ENCODE results near the gene DLX4. TPM values are rescaled to one million over a fixed set of nuclear protein-coding genes. Genes with fewer than 3 reads are reported as not detected.

Gene DLX4
- total and polyA plus RNA-seq, 10 of the 15 experiments (the other 5 are each of a cell fraction or from before 2014, with no cell fraction given): 0.05 to 0.29 (median 0.15) TPM

- SMC1A ChIA-PET (ENCODE audit: uncharacterized antibody, unreplicated experiment): interaction anchor here (1.0 to 1.1 kb wide), 2 partner anchors 9 to 19 kb away, joined by 4 read pairs; no protein-coding TSS in a partner anchor
- H3K4me1 ChIP-seq (ENCODE audit: control insufficient read depth, insufficient read depth, low read length): no peaks in the 10 kb centered on the region
- H4K20me1 ChIP-seq (ENCODE audit: control insufficient read depth, insufficient read depth): no peaks in the 10 kb centered on the region
- no peaks in the 10 kb centered on the region; the same call in 2 of the 3 replicates for H3K9me3 ChIP-seq (replicated peaks; ENCODE audit: control insufficient read depth, insufficient read depth, low read length)
- no peak for TF ChIP-seq CBX3 (IDR thresholded peaks at IDR 0.05; ENCODE audit: borderline replicate concordance, low read depth)
- no peak for TF ChIP-seq SMC3 (IDR thresholded peaks at IDR 0.05; ENCODE audit: borderline replicate concordance, low read length)
- TF ChIP-seq TCF7 (IDR thresholded peaks at IDR 0.05; ENCODE audit: borderline replicate concordance): no peak
- no peak for TF ChIP-seq BHLHE40 (IDR thresholded peaks at IDR 0.05; ENCODE audit: borderline replicate concordance in 1 of 2, low read depth in 2 of 2, low read length in 1 of 2)
- TF ChIP-seq RUNX3 (IDR thresholded peaks at IDR 0.05; ENCODE audit: low read length): no peak
- TF ChIP-seq RELA (IDR thresholded peaks at IDR 0.05; ENCODE audit: borderline replicate concordance, partially characterized antibody): no peak
- TF ChIP-seq E2F4 (IDR thresholded peaks at IDR 0.05; ENCODE audit: low read depth, low read length): no peak
- TF ChIP-seq PBX3 (IDR thresholded peaks at IDR 0.05; ENCODE audit: insufficient replicate concordance, low read depth, low read length): no peak
- no peak for TF ChIP-seq RB1 (IDR thresholded peaks at IDR 0.05; ENCODE audit: borderline replicate concordance)
- no peak for TF ChIP-seq NFYB (IDR thresholded peaks at IDR 0.05; ENCODE audit: insufficient read depth, low read depth, low read length)
- no peak for TF ChIP-seq TCF12 (IDR thresholded peaks at IDR 0.05; ENCODE audit: low read depth, low read length)
- TF ChIP-seq, protein P1, sequence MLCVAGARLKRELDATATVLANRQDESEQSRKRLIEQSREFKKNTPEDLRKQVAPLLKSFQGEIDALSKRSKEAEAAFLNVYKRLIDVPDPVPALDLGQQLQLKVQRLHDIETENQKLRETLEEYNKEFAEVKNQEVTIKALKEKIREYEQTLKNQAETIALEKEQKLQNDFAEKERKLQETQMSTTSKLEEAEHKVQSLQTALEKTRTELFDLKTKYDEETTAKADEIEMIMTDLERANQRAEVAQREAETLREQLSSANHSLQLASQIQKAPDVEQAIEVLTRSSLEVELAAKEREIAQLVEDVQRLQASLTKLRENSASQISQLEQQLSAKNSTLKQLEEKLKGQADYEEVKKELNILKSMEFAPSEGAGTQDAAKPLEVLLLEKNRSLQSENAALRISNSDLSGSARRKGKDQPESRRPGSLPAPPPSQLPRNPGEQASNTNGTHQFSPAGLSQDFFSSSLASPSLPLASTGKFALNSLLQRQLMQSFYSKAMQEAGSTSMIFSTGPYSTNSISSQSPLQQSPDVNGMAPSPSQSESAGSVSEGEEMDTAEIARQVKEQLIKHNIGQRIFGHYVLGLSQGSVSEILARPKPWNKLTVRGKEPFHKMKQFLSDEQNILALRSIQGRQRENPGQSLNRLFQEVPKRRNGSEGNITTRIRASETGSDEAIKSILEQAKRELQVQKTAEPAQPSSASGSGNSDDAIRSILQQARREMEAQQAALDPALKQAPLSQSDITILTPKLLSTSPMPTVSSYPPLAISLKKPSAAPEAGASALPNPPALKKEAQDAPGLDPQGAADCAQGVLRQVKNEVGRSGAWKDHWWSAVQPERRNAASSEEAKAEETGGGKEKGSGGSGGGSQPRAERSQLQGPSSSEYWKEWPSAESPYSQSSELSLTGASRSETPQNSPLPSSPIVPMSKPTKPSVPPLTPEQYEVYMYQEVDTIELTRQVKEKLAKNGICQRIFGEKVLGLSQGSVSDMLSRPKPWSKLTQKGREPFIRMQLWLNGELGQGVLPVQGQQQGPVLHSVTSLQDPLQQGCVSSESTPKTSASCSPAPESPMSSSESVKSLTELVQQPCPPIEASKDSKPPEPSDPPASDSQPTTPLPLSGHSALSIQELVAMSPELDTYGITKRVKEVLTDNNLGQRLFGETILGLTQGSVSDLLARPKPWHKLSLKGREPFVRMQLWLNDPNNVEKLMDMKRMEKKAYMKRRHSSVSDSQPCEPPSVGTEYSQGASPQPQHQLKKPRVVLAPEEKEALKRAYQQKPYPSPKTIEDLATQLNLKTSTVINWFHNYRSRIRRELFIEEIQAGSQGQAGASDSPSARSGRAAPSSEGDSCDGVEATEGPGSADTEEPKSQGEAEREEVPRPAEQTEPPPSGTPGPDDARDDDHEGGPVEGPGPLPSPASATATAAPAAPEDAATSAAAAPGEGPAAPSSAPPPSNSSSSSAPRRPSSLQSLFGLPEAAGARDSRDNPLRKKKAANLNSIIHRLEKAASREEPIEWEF (IDR thresholded peaks at IDR 0.05; ENCODE audit: insufficient replicate concordance, low read depth, low read length): no peak
- TF ChIP-seq BMI1 (IDR thresholded peaks at IDR 0.05; ENCODE audit: borderline replicate concordance): no peak
- TF ChIP-seq CHD1 (IDR thresholded peaks at IDR 0.05; ENCODE audit: low read depth, low read length): no peak
- TF ChIP-seq BACH1 (IDR thresholded peaks at IDR 0.05; ENCODE audit: borderline replicate concordance): no peak
- no peak for TF ChIP-seq SREBF1 (IDR thresholded peaks at IDR 0.05; ENCODE audit: low read length)
- no peak for DNase-seq (ENCODE audit: low read depth, low spot score)
- in situ Hi-C loops (cut with MboI) (no loop called here), intact Hi-C loops (cut with micrococcal nuclease; ENCODE audit: unreplicated experiment) (no loop called here)
- no peaks in the 10 kb centered on the region for H3K27me3 ChIP-seq (replicated peaks in 1 of 2; ENCODE audit: control insufficient read depth in 2 of 2, insufficient read depth in 2 of 2, low read length in 1 of 2)
- no peak for FAIRE-seq
- no peaks in the 10 kb centered on the region for H3K79me2 ChIP-seq (ENCODE audit: control insufficient read depth, insufficient read depth, low read length)
- RAD21 ChIA-PET (ENCODE audit: unreplicated experiment): no interaction called here
- POLR2A ChIA-PET: no interaction called here
- H3K27ac ChIP-seq (ENCODE audit: control insufficient read depth, insufficient read depth): no peak overlapping the region
- 52% methylated on average over 13 of the region's 13 CpGs for WGBS (ENCODE audit: insufficient coverage, insufficient replicate concordance, low lambda C conversion rate, missing lambda C conversion rate)
- CTCF ChIA-PET: interaction anchor here (1.0 to 1.8 kb wide), 6 partner anchors 10 to 73 kb away, joined by 3 to 10 read pairs (median 5); no protein-coding TSS in a partner anchor
- no peak for ATAC-seq
- H3K4me2 ChIP-seq (ENCODE audit: control insufficient read depth, insufficient read depth): no peak overlapping the region
- no peaks in the 10 kb centered on the region for H3K36me3 ChIP-seq (ENCODE audit: control insufficient read depth in 2 of 2, insufficient read depth in 2 of 2, low read length in 1 of 2)
- no peak overlapping the region for H2AFZ ChIP-seq (ENCODE audit: control insufficient read depth, low read depth, low read length)
- BruUV-seq (replicated peaks): no TSS peak
- H3K9ac ChIP-seq (ENCODE audit: control insufficient read depth, insufficient read depth, low read length): no peak overlapping the region
- no peak overlapping the region for H3K4me3 ChIP-seq
These were observed 52.0 kb downstream of the DLX4 start for GRCh38 chr17:50020841-50021599.
